Activated CD4-positive, alpha-beta T cell treated with anti-CD3 and anti-CD28 coated beads for 36 hours (primary cell): Measurements from ENCODE around the gene PHF19. TPM values are rescaled to one million over a fixed set of nuclear protein-coding genes. Genes with fewer than 3 reads are reported as not detected.

ENCODE experiments used
- ATAC-seq: fragments of 200-7000 bp; cut with Tn5 transposase; one replicate; pipeline ENCODE4 v1.10.0; 2021; ENCODE audit warnings: mild to moderate bottlenecking, moderate library complexity
- CTCF ChIA-PET: fragments of 350-600 bp; sonication (Branson Sonifier 250); formaldehyde crosslinking; loops from one replicate; lab custom pipeline; 2021; ENCODE audit warnings: antibody characterized with exemption; lab: Charles Lee
- POLR2A ChIA-PET: fragments of 350-600 bp; sonication (Branson Sonifier 250); formaldehyde crosslinking; loops from one replicate; lab custom pipeline; 2021; ENCODE audit warnings: antibody characterized with exemption, inconsistent platforms; lab: Charles Lee
- DNase-seq: peaks from one replicate; pipeline ENCODE4 v3.0.0-alpha.2; 2020
- H3K27ac Mint-ChIP-seq: one replicate; pipeline ENCODE4 v1.8.0; 2021; ENCODE audit warnings: mixed read lengths
- H3K27me3 Mint-ChIP-seq: one replicate; pipeline ENCODE4 v1.8.0; 2021; ENCODE audit warnings: mixed read lengths
- H3K36me3 Mint-ChIP-seq: one replicate; pipeline ENCODE4 v1.8.0; 2021; ENCODE audit warnings: low read depth, mixed read lengths
- H3K4me1 Mint-ChIP-seq: one replicate; pipeline ENCODE4 v1.8.0; 2021; ENCODE audit warnings: mixed read lengths
- H3K4me3 Mint-ChIP-seq: one replicate; pipeline ENCODE4 v1.8.0; 2021; ENCODE audit warnings: mild to moderate bottlenecking, moderate library complexity, mixed read lengths
- H3K9me3 Mint-ChIP-seq: one replicate; pipeline ENCODE4 v1.8.0; 2021; ENCODE audit warnings: low read depth, mixed read lengths
- intact Hi-C, 2 experiments: fragments of 100-400 bp; cut with DNase I in 1 of 2; cut with micrococcal nuclease in 1 of 2; formaldehyde crosslinking; loops; one replicate each; pipeline versions ENCODE4 v1.14.2 to v1.15.1; 2022 to 2024; cut with DNase I, micrococcal nuclease
- total RNA-seq, 2 experiments: library from RNA; stranded (reverse); gene quantifications; one replicate each; pipeline ENCODE4 v1.2.3, GENCODE V29; 2021

Gene PHF19
- total RNA-seq, 2 experiments from 2014 or later, result 168 to 169 TPM

GRCh38 chr9:120818595-120818994, 58.4 kb downstream of the PHF19 start:
- H3K36me3 Mint-ChIP-seq, result peaks cover 45% of the 10 kb centered on the region
- ATAC-seq, result no peak
- ChIA-PET CTCF (no interaction called here), POLR2A (no interaction called here)
- DNase-seq, result no peak
- no peak overlapping the region for H3K27ac Mint-ChIP-seq
- intact Hi-C loops, result no loop called here
- no peak overlapping the region for H3K4me3 Mint-ChIP-seq
- no peaks in the 10 kb centered on the region for H3K9me3 Mint-ChIP-seq
- H3K4me1 Mint-ChIP-seq, result peaks cover 2% of the 10 kb centered on the region
- no peaks in the 10 kb centered on the region for H3K27me3 Mint-ChIP-seq

- peaks cover 6% of the 10 kb centered on the region for H3K4me1 Mint-ChIP-seq
- intact Hi-C loops, result no loop called here
- ATAC-seq (no peak), DNase-seq (no peak)
- H3K36me3 Mint-ChIP-seq, result peaks cover 44% of the 10 kb centered on the region
- H3K27me3 Mint-ChIP-seq, result no peaks in the 10 kb centered on the region
- CTCF ChIA-PET, result no interaction called here
- POLR2A ChIA-PET, result no interaction called here
- no peaks in the 10 kb centered on the region for H3K9me3 Mint-ChIP-seq
- H3K4me3 Mint-ChIP-seq, result no peak overlapping the region
- no peak overlapping the region for H3K27ac Mint-ChIP-seq
Observed at GRCh38 chr9:120815075-120815474, 61.9 kb downstream of the PHF19 start.

GRCh38 chr9:120808931-120809330, 68.1 kb downstream of the PHF19 start:
- ATAC-seq, result no peak
- ChIA-PET POLR2A (no interaction called here), CTCF (no interaction called here)
- H3K4me3 Mint-ChIP-seq, result no peak overlapping the region
- no peaks in the 10 kb centered on the region for H3K27me3 Mint-ChIP-seq
- peaks cover 6% of the 10 kb centered on the region for H3K4me1 Mint-ChIP-seq
- intact Hi-C loops, result no loop called here
- no peak overlapping the region for H3K27ac Mint-ChIP-seq
- H3K36me3 Mint-ChIP-seq, result peaks cover 37% of the 10 kb centered on the region
- DNase-seq, result no peak
- H3K9me3 Mint-ChIP-seq, result peaks cover 32% of the 10 kb centered on the region

GRCh38 chr9:120807607-120808379, 69.2 kb downstream of the PHF19 start:
- Mint-ChIP-seq H3K27me3 (no peaks in the 10 kb centered on the region), H3K4me3 (no peak overlapping the region), H3K9me3 (peaks cover 32% of the 10 kb centered on the region), H3K36me3 (peaks cover 37% of the 10 kb centered on the region), H3K27ac (no peak overlapping the region), H3K4me1 (no peaks in the 10 kb centered on the region)
- CTCF ChIA-PET, result interaction anchor here (0.6 kb wide), 1 partner anchor 191 kb away, joined by 4 read pairs; no protein-coding TSS in a partner anchor
- DNase-seq (no peak), ATAC-seq (no peak)
- POLR2A ChIA-PET, result no interaction called here
- intact Hi-C loops, result no loop called here

Other genes starting within 250 kb of the PHF19 start
- gene MEGF9, start 162.7 kb downstream of the PHF19 start, total RNA-seq, result 1 to 10 TPM; 3.3 to 3.6 TPM
- 10 to 100 TPM; 53.0 to 68.1 TPM for gene FBXW2, start 83.8 kb downstream of the PHF19 start, total RNA-seq
- 10 to 100 TPM; 53.5 to 58.3 TPM for gene PSMD5, start 34.3 kb downstream of the PHF19 start, total RNA-seq
- 100 to 1,000 TPM; 103 to 113 TPM for gene TRAF1, start 49.6 kb upstream of the PHF19 start, total RNA-seq
- 1 to 10 TPM; 2.3 to 2.4 TPM for gene C5, start 173.1 kb upstream of the PHF19 start, total RNA-seq
- 10 to 100 TPM; 64.1 to 72.2 TPM for gene CNTRL, start 197.8 kb upstream of the PHF19 start, total RNA-seq